ENCODE data around the gene SLC18A3.
A peak's percentile ranks its signal among the peaks of the same experiment; 100 is the strongest.

SLC18A3 gene

DNA sequence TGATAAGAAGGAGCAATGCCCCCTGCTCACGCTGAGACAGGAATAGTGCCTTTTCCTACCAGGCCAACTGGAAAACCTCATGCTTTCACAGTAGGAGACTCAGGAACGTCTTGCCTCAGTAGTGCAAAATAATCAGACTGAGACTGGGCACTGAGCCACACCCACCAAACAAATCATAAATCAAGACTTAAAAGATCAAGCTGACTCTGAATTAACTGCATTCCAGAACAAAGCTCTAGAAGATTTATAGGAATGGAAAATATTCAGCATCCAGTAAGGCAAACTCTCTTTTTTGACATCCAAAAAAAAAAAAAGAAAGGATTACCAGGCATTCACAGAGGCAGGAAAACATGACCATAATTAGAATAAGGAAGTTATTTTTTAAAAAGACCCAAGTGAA, 30.5 kb upstream of the SLC18A3 start:
- ChIA-PET POLR2A (ENCODE audit: low non-redundant PET) (no interaction called here), CTCF (interaction anchor here (0.6 kb wide), 1 partner anchor 13 kb away, joined by 5 read pairs; no protein-coding TSS in a partner anchor)
- DNase-seq (ENCODE audit: low spot score), result no peak
- no peak overlapping the region for H3K27ac ChIP-seq
- TF ChIP-seq, protein P1, sequence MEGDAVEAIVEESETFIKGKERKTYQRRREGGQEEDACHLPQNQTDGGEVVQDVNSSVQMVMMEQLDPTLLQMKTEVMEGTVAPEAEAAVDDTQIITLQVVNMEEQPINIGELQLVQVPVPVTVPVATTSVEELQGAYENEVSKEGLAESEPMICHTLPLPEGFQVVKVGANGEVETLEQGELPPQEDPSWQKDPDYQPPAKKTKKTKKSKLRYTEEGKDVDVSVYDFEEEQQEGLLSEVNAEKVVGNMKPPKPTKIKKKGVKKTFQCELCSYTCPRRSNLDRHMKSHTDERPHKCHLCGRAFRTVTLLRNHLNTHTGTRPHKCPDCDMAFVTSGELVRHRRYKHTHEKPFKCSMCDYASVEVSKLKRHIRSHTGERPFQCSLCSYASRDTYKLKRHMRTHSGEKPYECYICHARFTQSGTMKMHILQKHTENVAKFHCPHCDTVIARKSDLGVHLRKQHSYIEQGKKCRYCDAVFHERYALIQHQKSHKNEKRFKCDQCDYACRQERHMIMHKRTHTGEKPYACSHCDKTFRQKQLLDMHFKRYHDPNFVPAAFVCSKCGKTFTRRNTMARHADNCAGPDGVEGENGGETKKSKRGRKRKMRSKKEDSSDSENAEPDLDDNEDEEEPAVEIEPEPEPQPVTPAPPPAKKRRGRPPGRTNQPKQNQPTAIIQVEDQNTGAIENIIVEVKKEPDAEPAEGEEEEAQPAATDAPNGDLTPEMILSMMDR (conservative IDR thresholded peaks at IDR 0.05; ENCODE audit: low read depth), result no peak

- CTCF ChIA-PET, result no interaction called here
- DNase-seq (ENCODE audit: low spot score), result no peak
- TF ChIP-seq, protein P1 (conservative IDR thresholded peaks at IDR 0.05; ENCODE audit: low read depth), result no peak
These were observed 24.7 kb upstream of the SLC18A3 start for GRCh38 chr10:49585387-49585786.

DNA sequence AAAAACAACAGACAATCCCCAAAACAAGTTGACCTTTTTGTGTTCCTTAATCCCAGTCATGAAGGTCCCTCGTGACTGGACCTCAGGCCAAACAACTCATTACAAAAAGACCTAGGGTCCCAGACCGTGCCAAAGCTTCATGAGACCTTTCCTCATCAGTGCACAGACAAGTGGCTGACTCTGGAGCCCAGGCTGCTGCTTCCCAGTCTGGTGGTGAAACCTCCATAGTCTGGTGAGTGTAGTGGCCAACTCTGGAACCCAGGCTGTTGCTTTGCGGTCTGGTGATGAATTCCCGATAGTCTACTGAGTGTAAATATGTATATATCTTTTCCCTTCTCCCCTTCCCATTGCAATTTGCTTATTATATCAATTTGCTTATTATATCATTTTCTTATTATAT, 22.1 kb upstream of the SLC18A3 start:
- TF ChIP-seq, protein P1 (conservative IDR thresholded peaks at IDR 0.05; ENCODE audit: low read depth), result no peak
- DNase-seq (ENCODE audit: low spot score), result no peak

More at GRCh38 chr10:49585387-49585786, 24.7 kb upstream of the SLC18A3 start:
- POLR2A ChIA-PET (ENCODE audit: low non-redundant PET), result no interaction called here
- no peak overlapping the region for H3K27ac ChIP-seq

DNA sequence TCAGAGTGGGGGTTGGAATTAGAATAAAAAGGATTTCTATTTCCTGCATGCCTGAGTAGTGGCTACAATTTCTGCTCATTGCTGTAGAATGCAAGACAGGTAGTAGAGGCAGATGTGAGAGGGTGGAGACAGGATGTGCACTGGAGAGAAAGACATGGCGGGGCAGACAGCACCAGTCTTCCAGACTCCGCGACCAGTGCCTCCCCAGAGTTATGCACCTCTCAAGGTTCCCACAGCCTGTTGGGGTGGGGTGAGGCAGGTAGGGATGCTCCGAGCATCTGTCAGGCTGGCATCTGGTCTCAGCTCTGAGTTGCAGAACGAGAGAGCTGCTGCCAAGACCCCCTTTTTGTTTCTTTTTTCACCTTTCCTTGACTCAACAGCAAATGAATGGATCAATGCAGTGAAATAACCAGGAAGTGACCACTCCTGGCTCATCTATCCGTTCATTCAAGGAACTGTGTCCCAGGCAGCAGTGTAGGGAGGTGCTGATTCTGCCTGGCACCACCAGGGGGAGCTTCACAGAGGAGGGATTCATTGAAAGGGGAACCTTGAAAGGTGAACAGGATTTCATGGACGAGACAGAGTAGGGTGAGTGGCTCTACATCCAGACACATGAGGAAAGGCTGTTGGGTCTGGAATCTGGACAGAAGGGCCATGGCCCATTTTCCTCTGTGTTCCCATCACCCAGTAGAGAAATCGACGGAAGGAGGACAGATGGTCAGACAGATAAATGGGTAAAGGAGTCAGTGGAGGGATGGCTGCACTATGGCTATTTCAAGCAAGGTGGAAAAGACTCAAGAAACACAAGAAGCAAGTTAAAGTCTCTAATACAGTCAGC, 17.2 kb upstream of the SLC18A3 start:
- ChIA-PET CTCF (interaction anchor here (0.6 to 1.6 kb wide), 14 partner anchors 13 to 448 kb away, joined by 3 to 6 read pairs (median 3); partner anchors contain the start of gene OGDHL), POLR2A (ENCODE audit: low non-redundant PET) (no interaction called here)
- TF ChIP-seq, protein P1 (conservative IDR thresholded peaks at IDR 0.05; ENCODE audit: low read depth), result peak; percentile 90
- H3K27ac ChIP-seq, result no peak overlapping the region
- peak; percentile 79 for DNase-seq (ENCODE audit: low spot score)

More for the DNA sequence above, 22.1 kb upstream of the SLC18A3 start:
- CTCF ChIA-PET, result no interaction called here
- POLR2A ChIA-PET (ENCODE audit: low non-redundant PET), result no interaction called here
- H3K27ac ChIP-seq, result no peak overlapping the region

DNA sequence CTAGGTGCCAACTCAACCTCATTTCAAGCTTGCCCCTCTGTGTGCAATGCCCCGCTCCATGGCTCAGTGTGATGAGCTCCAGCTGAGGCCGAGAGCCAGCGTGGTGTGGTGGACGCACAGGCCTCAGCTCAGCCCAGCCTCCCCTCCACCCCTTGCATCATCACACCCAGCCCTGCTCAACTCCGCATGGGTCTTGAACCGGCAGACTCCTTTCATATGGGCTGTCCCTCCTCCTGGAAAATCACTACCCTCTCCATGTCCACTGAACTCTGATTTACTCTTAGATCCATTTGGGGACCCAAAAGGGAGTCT, 16.6 kb upstream of the SLC18A3 start:
- TF ChIP-seq, protein P1 (conservative IDR thresholded peaks at IDR 0.05; ENCODE audit: low read depth), result no peak
- no peak overlapping the region for H3K27ac ChIP-seq
- ChIA-PET CTCF (interaction anchor here (0.6 to 1.6 kb wide), 13 partner anchors 12 to 447 kb away, joined by 3 to 6 read pairs (median 3); partner anchors contain the start of gene OGDHL), POLR2A (ENCODE audit: low non-redundant PET) (no interaction called here)
- no peak for DNase-seq (ENCODE audit: low spot score)

- no peak overlapping the region for H3K27ac ChIP-seq
- no peak for DNase-seq (ENCODE audit: low spot score)
- ChIA-PET POLR2A (ENCODE audit: low non-redundant PET) (no interaction called here), CTCF (interaction anchor here (0.5 to 1.6 kb wide), 9 partner anchors 160 to 932 kb away, joined by 3 to 8 read pairs (median 3); partner anchors contain the start of gene OGDHL)
- TF ChIP-seq, protein P1 (conservative IDR thresholded peaks at IDR 0.05; ENCODE audit: low read depth), result no peak
These were observed 16.1 kb upstream of the SLC18A3 start for GRCh38 chr10:49593998-49594397.
